NCI-H2196 treated with DMSO at 0.1 percent for 48 hours (cell line): ENCODE measurements around the gene PCK2.
"Not testable (repeated sequence)": the region's sequence is repeated elsewhere in the genome, so short reads cannot be mapped to it uniquely, and the experiment has no call there.

Source experiments
- DNase-seq: peaks from one replicate; lab custom pipeline; 2025; ENCODE audit not compliant: unreplicated experiment; lab: John Stamatoyannopoulos, UW

The PCK2 gene

DNA sequence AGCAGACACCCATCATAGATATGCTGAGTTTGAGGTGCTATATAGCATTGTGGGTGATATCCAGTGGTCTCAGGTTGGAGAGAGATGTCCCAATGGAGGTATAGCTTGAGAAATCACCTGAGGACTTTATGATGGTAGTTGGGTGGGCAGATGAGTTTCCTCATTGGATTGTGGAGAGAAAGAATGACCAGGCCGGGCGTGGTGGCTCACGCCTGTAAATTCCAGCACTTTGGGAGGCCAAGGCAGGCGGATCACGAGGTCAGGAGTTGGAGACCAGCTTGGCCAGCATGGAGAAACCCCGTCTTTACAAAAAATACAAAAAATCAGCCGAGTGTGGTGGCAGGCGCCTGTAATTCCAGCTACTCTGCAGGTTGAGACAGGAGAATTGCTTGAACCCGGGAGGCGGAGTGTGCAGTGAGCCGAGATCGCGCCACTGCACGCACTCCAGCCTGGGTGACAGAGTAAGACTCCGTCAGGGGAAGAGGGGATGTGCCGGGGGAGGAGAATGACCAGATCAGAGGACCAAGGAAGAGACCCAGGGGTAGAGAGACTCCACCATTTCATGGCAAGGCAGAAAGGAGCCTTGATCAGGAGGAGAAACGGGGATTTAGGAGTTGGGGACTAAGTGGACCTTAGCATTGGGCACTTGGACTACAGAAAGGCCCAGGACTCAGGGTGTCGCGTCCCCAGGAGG is 757 bp upstream of the PCK2 start:
- DNase-seq: no peak

DNA sequence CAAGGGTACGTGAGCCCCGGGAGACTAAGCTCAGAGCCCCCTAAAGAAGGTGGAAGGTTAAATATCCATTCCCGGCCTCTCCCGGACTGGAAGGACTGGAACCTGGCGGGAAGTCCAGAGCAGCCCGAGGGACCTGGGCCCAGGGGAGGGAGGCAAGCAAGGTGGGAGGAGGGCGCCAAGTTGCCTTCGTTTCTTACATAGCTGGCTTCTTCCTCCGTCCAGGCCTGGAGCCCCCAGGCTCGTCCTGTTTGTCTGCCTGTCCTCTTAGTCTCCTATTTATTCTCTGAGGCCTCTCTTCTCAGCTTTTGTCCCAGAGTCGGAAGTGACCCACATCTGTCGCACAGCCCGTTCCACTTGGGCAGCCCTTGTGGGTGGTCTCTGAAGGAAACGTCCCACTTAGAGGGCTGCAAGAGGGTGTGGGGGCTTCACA is 745 bp downstream of the PCK2 start:
- no peak for DNase-seq

DNA sequence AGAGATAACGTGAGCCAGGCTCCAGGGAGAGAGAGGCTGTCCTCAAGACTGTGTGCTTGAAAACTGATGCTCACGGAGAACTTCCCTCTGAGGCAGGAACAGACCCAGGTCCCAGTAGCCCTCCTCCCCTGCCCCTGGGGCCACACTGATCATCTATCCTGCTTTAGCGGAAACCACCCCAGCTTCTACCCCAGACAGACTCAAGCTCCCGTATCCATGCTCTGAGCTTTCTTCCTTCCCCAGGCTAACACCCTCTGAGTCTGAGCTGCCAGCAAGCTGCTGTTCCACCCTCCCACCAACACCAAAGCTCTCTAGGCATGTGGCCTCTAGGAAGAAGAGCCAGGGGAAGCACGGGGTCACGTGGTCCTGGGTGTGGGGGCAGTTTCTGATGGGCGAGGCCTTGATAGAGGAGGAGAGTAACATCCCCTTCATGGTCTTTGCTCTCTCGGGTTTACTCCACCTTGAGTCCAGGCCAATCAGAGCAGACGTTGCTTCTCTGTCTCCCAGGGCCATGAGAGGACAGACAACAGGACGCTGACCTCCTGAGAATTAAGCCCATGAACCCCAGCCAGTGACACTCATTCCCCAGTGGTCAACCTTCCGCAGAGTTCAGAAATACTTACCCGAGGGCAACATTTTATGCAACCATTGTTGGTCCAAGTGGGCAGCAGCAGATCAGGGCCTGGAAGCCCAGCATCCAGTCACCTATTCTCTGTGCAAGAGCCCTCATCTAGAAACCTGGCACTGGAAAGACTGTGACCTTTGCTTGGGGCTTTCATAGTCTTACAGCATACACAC is 1.4 kb downstream of the PCK2 start:
- DNase-seq: peak; percentile 40

GRCh38 chr14:24096545-24097181 is 2.6 kb downstream of the PCK2 start:
- DNase-seq: no peak

DNA sequence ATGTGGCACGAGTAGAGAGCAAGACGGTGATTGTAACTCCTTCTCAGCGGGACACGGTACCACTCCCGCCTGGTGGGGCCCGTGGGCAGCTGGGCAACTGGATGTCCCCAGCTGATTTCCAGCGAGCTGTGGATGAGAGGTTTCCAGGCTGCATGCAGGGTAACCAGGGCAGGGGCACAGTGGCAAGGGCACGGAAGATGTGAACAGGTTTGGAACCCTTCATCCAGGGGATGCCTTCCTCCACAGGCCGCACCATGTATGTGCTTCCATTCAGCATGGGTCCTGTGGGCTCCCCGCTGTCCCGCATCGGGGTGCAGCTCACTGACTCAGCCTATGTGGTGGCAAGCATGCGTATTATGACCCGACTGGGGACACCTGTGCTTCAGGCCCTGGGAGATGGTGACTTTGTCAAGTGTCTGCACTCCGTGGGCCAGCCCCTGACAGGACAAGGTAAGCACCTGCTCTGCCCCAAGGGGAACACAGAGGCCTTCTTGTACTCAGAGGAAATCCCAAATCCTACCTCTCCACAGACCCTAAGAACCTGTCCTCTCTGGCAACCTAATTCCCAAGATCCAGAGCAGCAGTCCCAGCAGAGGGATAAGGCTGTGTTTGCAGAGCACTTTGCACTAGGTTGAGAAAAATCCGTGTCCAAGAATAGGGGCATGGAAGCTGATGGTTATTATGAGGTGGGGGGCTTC is 4.3 kb downstream of the PCK2 start:
- no peak for DNase-seq

GRCh38 chr14:24098927-24099813 is 5.1 kb downstream of the PCK2 start:
- DNase-seq: peak; percentile 85

- no peak for DNase-seq
Measured at GRCh38 chr14:24100197-24100981, 6.3 kb downstream of the PCK2 start.

GRCh38 chr14:24100982-24101494 is 6.9 kb downstream of the PCK2 start:
- DNase-seq: no peak

GRCh38 chr14:24102357-24103048 is 8.4 kb downstream of the PCK2 start:
- DNase-seq: no peak

- no peak for DNase-seq
Measured at GRCh38 chr14:24103451-24103850, 9.3 kb downstream of the PCK2 start.

- not testable (repeated sequence) for DNase-seq
Measured at GRCh38 chr14:24105609-24106239, 11.6 kb downstream of the PCK2 start.

GRCh38 chr14:24106672-24107271 is 12.7 kb downstream of the PCK2 start:
- DNase-seq: no peak

- no peak for DNase-seq
Measured at GRCh38 chr14:24108336-24108874, 14.3 kb downstream of the PCK2 start.

GRCh38 chr14:24110060-24110459 is 15.9 kb downstream of the PCK2 start:
- DNase-seq: no peak

DNA sequence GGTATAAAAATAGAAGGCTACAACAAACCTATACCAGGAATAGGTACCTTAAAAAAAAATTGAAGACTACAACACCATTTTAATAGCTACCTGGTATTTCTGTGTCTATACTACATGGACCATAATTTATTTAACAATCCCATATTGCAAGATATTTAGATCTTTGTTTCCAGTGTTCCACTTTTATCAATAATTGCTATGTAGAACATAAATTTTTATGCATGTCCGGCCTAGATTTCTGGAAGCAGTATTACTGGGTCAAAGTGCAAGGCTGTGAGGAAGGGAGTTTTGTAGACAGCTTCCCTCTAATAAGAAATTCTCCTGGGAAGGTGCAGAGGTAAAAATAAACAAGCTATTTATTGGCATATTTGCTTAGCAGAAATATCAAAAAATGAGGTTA is 16.4 kb downstream of the PCK2 start:
- DNase-seq: no peak

GRCh38 chr14:24113379-24113800 is 19.3 kb downstream of the PCK2 start:
- DNase-seq: no peak

DNA sequence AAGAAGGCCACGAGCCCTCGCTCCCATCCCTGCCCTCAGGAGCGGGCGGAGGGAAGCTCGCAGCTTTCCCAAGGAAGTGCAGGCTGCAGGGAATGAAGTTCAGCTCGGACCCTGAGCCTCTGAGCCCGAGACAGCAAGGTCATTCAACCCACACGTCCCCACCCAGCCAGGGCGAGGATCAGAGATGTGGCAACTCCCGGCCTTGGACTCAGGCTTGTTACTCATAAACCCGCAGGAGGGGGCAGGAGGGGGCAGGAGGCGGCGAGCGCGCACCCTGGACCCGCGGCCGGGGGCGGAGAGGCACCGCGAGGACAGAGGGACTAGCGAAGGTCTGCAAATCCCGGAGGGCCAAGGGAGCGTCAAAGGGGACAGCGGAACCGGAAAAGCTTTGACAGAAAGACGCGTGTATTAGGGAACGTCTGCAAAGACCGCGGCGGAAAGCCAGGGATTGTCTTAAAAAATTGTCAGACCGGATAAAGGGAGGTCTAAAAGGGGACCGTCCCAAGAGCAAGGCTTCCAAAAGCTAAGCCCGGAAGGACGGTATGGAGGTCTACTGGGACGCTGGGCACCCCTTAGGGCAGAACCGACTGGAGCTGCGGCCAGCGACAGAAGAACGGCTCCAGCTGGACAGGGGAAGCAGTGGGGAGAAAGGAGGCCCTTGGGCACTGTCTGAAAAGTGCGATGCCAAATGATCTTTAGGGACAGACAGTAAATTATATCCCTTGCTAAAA is 19.9 kb downstream of the PCK2 start:
- DNase-seq: peak; percentile 90
